GM21528 (cell line): ENCODE data around the gene NAV2.

ENCODE experiments used
- ATAC-seq: cut with Tn5 transposase; IDR thresholded peaks from one replicate; pipeline ENCODE4 v1.9.1; 2021; ENCODE audit warnings: mild to moderate bottlenecking, moderate library complexity; ENCODE audit not compliant: unreplicated experiment, low FRiP score

The NAV2 gene

GRCh38 chr11:20042045-20042639, 329.5 kb downstream of the NAV2 start:
- ATAC-seq = no peak

GRCh38 chr11:20042811-20043341, 330.2 kb downstream of the NAV2 start:
- ATAC-seq = no peak

- no peak for ATAC-seq
Observed at GRCh38 chr11:20043992-20044391, 331.4 kb downstream of the NAV2 start.

DNA sequence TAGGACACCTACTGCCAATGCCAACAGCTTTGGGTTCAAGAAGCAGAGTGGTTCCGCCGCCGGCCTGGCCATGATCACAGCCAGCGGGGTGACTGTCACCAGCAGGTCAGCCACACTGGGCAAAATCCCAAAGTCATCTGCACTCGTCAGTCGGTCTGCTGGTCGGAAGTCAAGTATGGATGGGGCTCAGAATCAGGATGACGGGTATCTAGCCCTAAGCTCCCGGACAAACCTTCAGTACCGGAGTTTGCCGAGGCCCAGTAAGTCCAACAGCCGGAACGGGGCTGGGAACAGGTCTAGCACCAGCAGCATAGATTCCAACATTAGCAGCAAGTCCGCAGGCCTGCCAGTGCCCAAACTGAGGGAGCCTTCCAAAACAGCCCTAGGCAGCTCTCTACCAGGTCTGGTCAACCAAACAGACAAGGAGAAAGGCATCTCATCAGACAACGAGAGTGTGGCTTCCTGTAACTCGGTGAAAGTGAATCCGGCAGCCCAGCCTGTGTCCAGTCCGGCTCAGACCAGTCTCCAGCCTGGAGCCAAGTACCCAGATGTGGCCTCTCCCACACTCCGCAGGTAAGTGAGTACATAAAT, 332.6 kb downstream of the NAV2 start:
- ATAC-seq = no peak

DNA sequence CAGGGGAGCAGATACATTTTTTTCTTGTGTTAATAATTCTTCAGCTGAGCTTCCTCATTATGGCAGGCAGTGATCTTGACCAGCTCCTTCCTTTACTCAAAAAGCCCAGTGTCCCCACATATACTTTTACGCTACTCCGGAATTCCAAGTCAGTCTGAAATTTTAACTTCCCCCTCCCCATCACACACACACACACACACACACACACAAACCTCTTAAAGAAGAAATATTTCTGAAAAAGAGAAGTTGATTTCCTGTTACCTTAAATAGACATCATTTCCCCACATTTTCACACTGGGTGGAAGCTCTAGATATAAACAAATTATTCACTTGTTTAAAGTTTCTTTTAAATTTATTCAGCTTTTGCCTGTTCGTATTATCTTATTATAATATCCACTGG, 333.8 kb downstream of the NAV2 start:
- ATAC-seq = no peak

- ATAC-seq = no peak
Observed at GRCh38 chr11:20047006-20047768, 334.6 kb downstream of the NAV2 start.

DNA sequence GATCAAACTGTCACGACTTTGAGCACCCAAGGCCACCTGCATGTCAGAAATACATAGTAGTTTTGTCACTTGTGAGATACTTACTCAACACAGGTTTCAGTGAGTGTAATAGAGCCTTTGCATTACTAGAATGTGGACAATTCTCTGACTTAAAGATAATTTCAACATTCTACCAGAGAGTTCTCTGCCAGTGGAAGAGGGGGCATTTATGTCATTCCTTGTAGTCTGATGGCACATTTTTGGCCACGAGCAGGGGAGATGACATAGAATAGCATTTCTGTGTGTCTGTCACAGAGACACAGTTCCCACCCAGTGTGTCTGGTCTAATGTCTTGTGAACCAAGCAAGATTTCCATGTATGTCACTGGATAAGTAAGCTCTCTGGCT, 335.1 kb downstream of the NAV2 start:
- no peak for ATAC-seq

DNA sequence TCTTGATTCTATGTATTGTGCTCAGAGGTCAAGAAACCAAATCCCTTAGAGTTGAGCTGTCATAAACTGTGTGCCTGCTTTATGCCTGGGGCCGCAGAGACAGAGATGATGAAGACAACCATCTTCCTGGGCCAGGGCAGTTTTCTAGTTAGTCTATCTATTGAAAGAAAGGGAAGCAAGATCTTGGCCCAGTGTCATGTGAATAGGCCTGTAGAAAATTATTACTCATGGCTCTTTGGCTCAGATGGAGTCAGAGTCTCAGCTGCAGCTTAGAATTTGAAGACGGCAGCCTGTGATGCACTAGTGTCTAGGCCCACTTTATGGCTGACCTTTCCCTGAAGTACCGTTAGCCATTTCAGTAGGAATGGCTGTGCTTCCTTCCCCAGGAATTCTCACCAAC, 335.6 kb downstream of the NAV2 start:
- no peak for ATAC-seq

GRCh38 chr11:20048707-20049106, 336.1 kb downstream of the NAV2 start:
- ATAC-seq = no peak

DNA sequence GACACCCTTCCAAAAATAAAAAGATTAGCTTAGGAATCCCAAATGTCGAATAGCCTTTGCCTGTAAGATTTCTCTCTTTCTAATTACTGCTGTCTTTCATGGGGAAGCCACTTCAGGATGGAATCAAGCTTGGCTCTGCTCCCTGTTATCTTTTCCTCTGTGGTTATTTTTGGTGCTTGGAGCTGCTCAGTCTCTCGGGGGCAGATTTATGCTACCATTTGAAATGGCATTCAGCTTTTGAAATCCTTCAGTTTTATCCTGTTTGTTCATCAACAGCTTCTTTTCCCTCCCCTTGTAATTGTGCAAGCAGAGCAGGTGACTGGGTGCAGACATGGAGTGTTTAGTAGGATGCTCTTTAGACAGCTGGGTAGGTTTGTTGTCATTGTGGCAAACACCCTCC, 336.6 kb downstream of the NAV2 start:
- ATAC-seq = no peak

DNA sequence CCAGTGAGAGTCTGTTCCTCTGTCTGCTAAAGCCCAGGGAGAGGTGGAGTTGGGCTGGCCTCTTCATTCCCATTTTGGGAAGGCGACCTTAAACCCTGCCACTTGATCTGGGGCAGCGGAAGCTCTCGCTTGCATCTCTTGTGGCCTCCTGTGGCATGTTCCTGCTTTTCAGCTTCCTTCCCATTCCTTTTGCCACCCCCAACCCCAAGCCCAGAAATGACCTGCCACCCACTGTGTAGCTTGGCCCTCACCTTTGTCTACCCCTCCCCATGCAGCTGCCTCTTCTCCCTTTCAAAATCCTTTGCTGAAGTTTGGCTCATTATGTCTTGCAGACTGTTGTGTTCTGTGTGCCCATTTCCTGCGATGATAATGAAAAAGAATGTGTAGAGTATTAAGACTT, 337.4 kb downstream of the NAV2 start:
- ATAC-seq = no peak

DNA sequence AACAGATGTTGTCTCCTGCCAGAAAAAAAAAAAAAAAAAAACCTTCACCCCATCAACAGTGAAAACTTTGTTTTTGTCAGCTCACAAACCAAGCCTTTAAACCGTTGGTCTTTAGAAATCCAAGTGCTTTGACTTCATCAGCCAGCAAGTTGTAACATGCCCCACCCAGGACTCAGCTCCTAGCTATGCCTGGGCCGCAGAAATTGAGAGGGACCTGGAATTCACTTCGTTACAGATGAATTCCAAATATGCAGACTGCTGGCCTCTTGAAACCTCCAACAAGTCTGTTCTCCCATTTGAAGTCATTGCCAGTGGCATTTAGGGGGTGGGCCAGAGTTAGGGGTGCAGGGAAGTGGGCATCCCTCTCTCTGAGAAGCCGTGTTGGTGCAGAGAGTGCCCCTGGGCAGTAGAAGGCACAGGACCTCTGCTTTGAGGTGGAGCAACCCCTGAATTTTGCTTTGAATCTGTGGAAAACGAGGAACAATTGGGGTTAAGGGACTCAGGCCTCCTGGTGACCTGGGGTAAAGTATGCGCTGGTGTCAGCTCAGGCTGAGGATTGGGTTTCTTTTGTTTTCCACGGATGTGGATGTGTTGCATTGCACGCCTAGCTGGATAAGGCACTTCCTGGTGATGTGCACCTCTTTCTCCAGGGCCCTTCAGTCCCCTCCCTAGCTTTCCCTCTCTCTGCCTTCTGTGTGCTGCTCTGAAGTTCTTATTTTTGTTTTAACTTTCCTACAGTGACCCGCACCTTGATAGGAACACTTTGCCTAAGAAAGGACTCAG, 338.1 kb downstream of the NAV2 start:
- no peak for ATAC-seq

- no peak for ATAC-seq
Observed at GRCh38 chr11:20051469-20052399, 339.1 kb downstream of the NAV2 start.

DNA sequence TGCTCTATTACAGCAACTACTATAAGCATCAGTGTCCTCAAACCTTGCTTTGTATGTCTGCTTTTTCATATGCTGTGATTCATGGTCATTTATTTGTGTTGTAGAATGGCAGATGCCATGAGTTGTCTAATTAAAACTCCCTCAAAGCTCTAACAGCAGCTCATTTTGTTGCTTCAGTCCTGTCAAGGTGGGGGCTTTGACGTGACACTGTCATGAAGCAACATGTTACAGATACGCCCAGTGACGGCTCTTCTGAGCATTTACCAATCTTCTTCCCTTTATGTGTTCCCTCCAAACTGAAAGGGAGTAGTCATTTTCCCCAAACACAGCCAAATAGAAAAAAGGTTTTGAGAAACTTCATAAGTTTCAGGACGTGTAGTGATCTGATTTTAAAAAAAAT, 340.9 kb downstream of the NAV2 start:
- no peak for ATAC-seq

GRCh38 chr11:20054584-20054983, 341.9 kb downstream of the NAV2 start:
- ATAC-seq = no peak

- no peak for ATAC-seq
Observed at GRCh38 chr11:20055312-20055711, 342.7 kb downstream of the NAV2 start.

GRCh38 chr11:20056109-20056949, 343.7 kb downstream of the NAV2 start:
- no peak for ATAC-seq

- no peak for ATAC-seq
Observed at GRCh38 chr11:20056950-20057943, 344.6 kb downstream of the NAV2 start.
